Endothelial cell of umbilical vein (primary cell): ENCODE results near the gene PCID2. TPM values are rescaled to one million over a fixed set of nuclear protein-coding genes. Genes with fewer than 3 reads are reported as not detected.

Source experiments
- BruUV-seq: library from RNA; stranded (reverse); fragments of 400-500 nt; replicated peaks from 2 replicates; lab custom pipeline; 2021; lab: Mats Ljungman, UMichigan
- CTCF ChIA-PET: fragments of 300-600, 350-600 bp; sonication (Branson Sonifier 250); formaldehyde crosslinking; loops from one replicate; lab custom pipeline; 2021; ENCODE audit warnings: antibody characterized with exemption, inconsistent platforms; lab: Charles Lee
- POLR2A ChIA-PET: fragments of 300-600, 350-600 bp; sonication (Branson Sonifier 250); formaldehyde crosslinking; loops from one replicate; lab custom pipeline; 2021; ENCODE audit warnings: antibody characterized with exemption, inconsistent platforms; lab: Charles Lee
- DNase-seq: peaks from one replicate; pipeline ENCODE4 v3.0.0-alpha.2; 2011; ENCODE audit warnings: low read depth, low spot score
- FAIRE-seq: peaks from 2 replicates; lab custom pipeline; 2011; peaks lifted over from hg19 to GRCh38; lab: Jason Lieb, UNC
- H2AFZ ChIP-seq: 2 replicates; pipeline ENCODE4 v1.6.0; 2012; ENCODE audit warnings: low read depth, low read length, control low read depth, inconsistent platforms
- H3K27ac ChIP-seq: 2 replicates; pipeline ENCODE4 v1.5.1; 2011; ENCODE audit warnings: low read depth, mild to moderate bottlenecking, control low read depth, low read length, moderate library complexity; ENCODE audit not compliant: insufficient read depth
- H3K27me3 ChIP-seq, 2 experiments: 2 replicates each; pipeline versions ENCODE4 v1.6.0 to v1.6.1; 2011; ENCODE audit warnings: low read length in 2 of 2, mixed read lengths in 1 of 2; ENCODE audit not compliant: control insufficient read depth in 2 of 2, insufficient read depth in 2 of 2
- H3K36me3 ChIP-seq, 2 experiments: 2 replicates in 1 of 2; 3 replicates in 1 of 2; pipeline ENCODE4 v1.5.1; 2011; ENCODE audit warnings: low read length in 2 of 2, mild to moderate bottlenecking in 1 of 2, moderate library complexity in 1 of 2; ENCODE audit not compliant: control insufficient read depth in 2 of 2, insufficient read depth in 2 of 2; ENCODE audit errors: extremely low read depth in 1 of 2
- H3K4me1 ChIP-seq: 3 replicates; pipeline ENCODE4 v1.5.1; 2011; ENCODE audit warnings: mild to moderate bottlenecking, low read length; ENCODE audit not compliant: control insufficient read depth, insufficient read depth; ENCODE audit errors: extremely low read depth
- H3K4me2 ChIP-seq: 2 replicates; pipeline ENCODE4 v1.6.1; 2011; ENCODE audit warnings: low read length, control low read depth, mixed read lengths; ENCODE audit not compliant: insufficient read depth
- H3K4me3 ChIP-seq, 3 experiments: fragments of 200-600 bp in 1 of 3; sonication (generic), shearing (Covaris generic) in 1 of 3; replicated peaks in 1 of 3; 2 replicates each; pipeline ENCODE4 v1.5.1; 2011 to 2016; ENCODE audit warnings: control low read depth in 3 of 3, low read length in 3 of 3, mild to moderate bottlenecking in 2 of 3, inconsistent platforms in 1 of 3, low read depth in 1 of 3, moderate library complexity in 1 of 3; ENCODE audit not compliant: insufficient read depth in 1 of 3
- H3K79me2 ChIP-seq: 2 replicates; pipeline ENCODE4 v1.6.0; 2012; ENCODE audit warnings: low read length, inconsistent platforms; ENCODE audit not compliant: control insufficient read depth, insufficient read depth
- H3K9ac ChIP-seq: replicated peaks from 2 replicates; pipeline ENCODE3; 2011; ENCODE audit warnings: low read length, control low read depth; ENCODE audit not compliant: insufficient read depth; ENCODE audit errors: extremely low read depth
- H3K9me1 ChIP-seq: replicated peaks from 3 replicates; pipeline ENCODE4 v1.6.0; 2011; ENCODE audit warnings: mild to moderate bottlenecking, low read length; ENCODE audit not compliant: control insufficient read depth, insufficient read depth; ENCODE audit errors: extremely low read depth
- H3K9me3 ChIP-seq: replicated peaks from 2 replicates; pipeline ENCODE4 v1.5.1; 2012; ENCODE audit warnings: low read length, inconsistent platforms; ENCODE audit not compliant: control insufficient read depth, insufficient read depth
- H4K20me1 ChIP-seq: replicated peaks from 2 replicates; pipeline ENCODE3; 2011; ENCODE audit warnings: mild to moderate bottlenecking, low read length; ENCODE audit not compliant: control insufficient read depth, insufficient read depth; ENCODE audit errors: extremely low read depth
- CTCF ChIP-seq, 2 donors: IDR thresholded peaks; 1 replicate in 1 of 2; 2 replicates in 1 of 2; pipeline ENCODE4 v1.5.1; 2011; ENCODE audit warnings: low read length in 2 of 2, mild to moderate bottlenecking in 2 of 2, moderate library complexity in 2 of 2, control low read depth in 1 of 2, inconsistent platforms in 1 of 2, low read depth in 1 of 2; ENCODE audit not compliant: insufficient read depth in 1 of 2; ENCODE audit errors: extremely low read depth in 1 of 2
- EZH2 ChIP-seq: IDR thresholded peaks from 2 replicates; pipeline ENCODE4 v1.6.1; 2012; ENCODE audit warnings: borderline replicate concordance, low read depth, mild to moderate bottlenecking, moderate library complexity, low read length, inconsistent platforms; ENCODE audit not compliant: severe bottlenecking
- FOS ChIP-seq: IDR thresholded peaks from 2 replicates; pipeline ENCODE4 v1.6.1; 2011; ENCODE audit warnings: mild to moderate bottlenecking, low read length, moderate library complexity, borderline replicate concordance; ENCODE audit not compliant: insufficient read depth
- GATA2 ChIP-seq: IDR thresholded peaks from 2 replicates; pipeline ENCODE4 v1.7.0; 2011; ENCODE audit warnings: low read depth, mild to moderate bottlenecking, moderate library complexity, mixed read lengths, low read length; ENCODE audit not compliant: insufficient read length, insufficient read depth
- JUN ChIP-seq: IDR thresholded peaks from 2 replicates; pipeline ENCODE4 v1.6.1; 2011; ENCODE audit warnings: borderline replicate concordance, low read depth; ENCODE audit not compliant: insufficient read length, insufficient read depth
- MAX ChIP-seq: IDR thresholded peaks from 2 replicates; pipeline ENCODE4 v1.6.1; 2011; ENCODE audit not compliant: insufficient read depth, insufficient read length
- MYC ChIP-seq: IDR thresholded peaks from one replicate; pipeline ENCODE4 v1.6.1; 2011; ENCODE audit warnings: mild to moderate bottlenecking, low read depth, low read length
- POLR2A ChIP-seq: IDR thresholded peaks from 2 replicates; pipeline ENCODE4 v1.6.1; 2012; ENCODE audit warnings: low read depth, mild to moderate bottlenecking, control low read depth, low read length
- POLR2AphosphoS5 ChIP-seq: IDR thresholded peaks from 2 replicates; pipeline ENCODE4 v1.6.1; 2012; ENCODE audit warnings: low read depth, mild to moderate bottlenecking, control low read depth, low read length, moderate library complexity; ENCODE audit not compliant: insufficient read depth
- dilution Hi-C: fragments of 300-500 bp; cut with MboI; formaldehyde crosslinking; loops from one replicate; pipeline ENCODE4 v1.15.0; 2019; ENCODE audit warnings: low sequenced_read_pairs; ENCODE audit not compliant: extremely low pct_ligation_motif_present
- intact Hi-C: fragments of 100-400 bp; cut with micrococcal nuclease; formaldehyde crosslinking; loops from one replicate; pipeline ENCODE4 v1.10.0; 2022
- polyA plus RNA-seq, 4 experiments: library from polyadenylated mRNA; depleted of rRNA in 3 of 4; stranded (reverse) in 3 of 4; unstranded in 1 of 4; fragments of >200 nt; gene quantifications; 2 replicates each; pipeline versions ENCODE4 v1.2.1 to v1.2.3, GENCODE V29; 2011 to 2012; ENCODE audit warnings: missing spikeins in 1 of 4
- total RNA-seq: library from RNA; stranded (reverse); gene quantifications from 2 replicates; pipeline ENCODE4 v1.2.3, GENCODE V29; 2021

Gene PCID2
- total and polyA plus RNA-seq, 2 donors (not counting 3 experiments of a cell fraction or from before 2014, with no cell fraction given) = 52.1 to 55.6 TPM

GRCh38 chr13:113171250-113172125, 37.0 kb downstream of the PCID2 start:
- ChIA-PET POLR2A (no interaction called here), CTCF (no interaction called here)
- Histone ChIP-seq H3K27ac (peak overlapping the region; percentile 79), H3K4me3 (no peak overlapping the region), H3K9me1 (no peaks in the 10 kb centered on the region), H3K79me2 (no peaks in the 10 kb centered on the region), H3K4me2 (no peak overlapping the region), H2AFZ (no peak overlapping the region), H3K27me3 (no peaks in the 10 kb centered on the region), H3K9ac (no peak overlapping the region), H3K9me3 (no peaks in the 10 kb centered on the region), H4K20me1 (no peaks in the 10 kb centered on the region), H3K36me3 (peaks cover 0 to 6% of the 10 kb centered on the region in 2 experiments), H3K4me1 (peaks cover 24% of the 10 kb centered on the region)
- no peak for FAIRE-seq
- no TSS peak for BruUV-seq
- intact Hi-C loops (no loop called here), dilution Hi-C loops (no loop called here)
- DNase-seq = no peak
- TF ChIP-seq MYC (no peak), FOS (no peak), POLR2AphosphoS5 (no peak), EZH2 (no peak), POLR2A (no peak), GATA2 (no peak), MAX (no peak), JUN (no peak), CTCF (IDR thresholded peaks at IDR 0.05; ENCODE audit: extremely low read depth in 1 of 2, insufficient read depth in 1 of 2, low read depth in 1 of 2, low read length in 2 of 2) (no peak)
